ENCODE results near the gene RHBDF2. TPM values are rescaled to one million over a fixed set of nuclear protein-coding genes. Genes with fewer than 3 reads are reported as not detected.
"Not testable (repeated sequence)": the region's sequence is repeated elsewhere in the genome, so short reads cannot be mapped to it uniquely, and the experiment has no call there.

The RHBDF2 gene
- total RNA-seq, 4 donors from 2014 or later, result 45.9 to 82.6 (median 52.6) TPM

- Histone ChIP-seq H3K4me3 (peak overlapping the region; percentile 5), H3K27ac (peak overlapping the region; percentile 94), H3K27me3 (no peaks in the 10 kb centered on the region), H3K9me3 (no peaks in the 10 kb centered on the region), H3K36me3 (no peaks in the 10 kb centered on the region), H3K4me1 (peaks cover 66% of the 10 kb centered on the region)
- DNase-seq (ENCODE audit: low spot score in 2 of 2), result no peak
- TF ChIP-seq POLR2A (IDR thresholded peaks at IDR 0.05) (no peak), CTCF (IDR thresholded peaks at IDR 0.05) (no peak), EP300 (IDR thresholded peaks at IDR 0.05) (no peak), POLR2AphosphoS5 (IDR thresholded peaks at IDR 0.05) (no peak)
- WGBS, result 82% methylated on average over 15 of the region's 15 CpGs
Observed at GRCh38 chr17:76528156-76528527, 26.9 kb upstream of the RHBDF2 start.

GRCh38 chr17:76527430-76528111, 26.3 kb upstream of the RHBDF2 start:
- peak overlapping the region; percentile 5 for H3K4me3 ChIP-seq
- WGBS, result 43% methylated on average over 13 of the region's 26 CpGs
- H3K27ac ChIP-seq, result peak overlapping the region; percentile 94

GRCh38 chr17:76527016-76527415, 25.8 kb upstream of the RHBDF2 start:
- peak overlapping the region; percentile 94 for H3K27ac ChIP-seq
- H3K27me3 ChIP-seq; H3K4me3 ChIP-seq; DNase-seq (ENCODE audit: low spot score in 2 of 2); H3K36me3 ChIP-seq; H3K9me3 ChIP-seq: not testable (repeated sequence)
- WGBS, result 73% methylated on average over 9 of the region's 9 CpGs
- peaks cover 69% of the 10 kb centered on the region for H3K4me1 ChIP-seq

More at GRCh38 chr17:76527430-76528111, 26.3 kb upstream of the RHBDF2 start:
- Histone ChIP-seq H3K4me1 (peaks cover 69% of the 10 kb centered on the region), H3K36me3 (no peaks in the 10 kb centered on the region), H3K9me3 (no peaks in the 10 kb centered on the region), H3K27me3 (no peaks in the 10 kb centered on the region)
- DNase-seq (ENCODE audit: low spot score in 2 of 2), result no peak
- TF ChIP-seq EP300 (IDR thresholded peaks at IDR 0.05), result no peak
- TF ChIP-seq CTCF (IDR thresholded peaks at IDR 0.05), result peak in 1 of 2 donors; percentile 22
- TF ChIP-seq POLR2A (IDR thresholded peaks at IDR 0.05), result no peak
- peak in 2 of 3 donors; percentile 12 to 52 for TF ChIP-seq POLR2AphosphoS5 (IDR thresholded peaks at IDR 0.05)

- not testable (repeated sequence) for H3K9me3 ChIP-seq; DNase-seq (ENCODE audit: low spot score in 2 of 2); H3K27ac ChIP-seq; H3K4me3 ChIP-seq; H3K36me3 ChIP-seq; H3K27me3 ChIP-seq
- 93% methylated on average over 8 of the region's 8 CpGs for WGBS
- H3K4me1 ChIP-seq, result peaks cover 57% of the 10 kb centered on the region
Observed at GRCh38 chr17:76525513-76525833, 24.2 kb upstream of the RHBDF2 start.

- no peak for DNase-seq (ENCODE audit: low spot score in 2 of 2)
- no peaks in the 10 kb centered on the region for H3K27me3 ChIP-seq
- H3K4me1 ChIP-seq, result peaks cover 51% of the 10 kb centered on the region
- no peaks in the 10 kb centered on the region for H3K9me3 ChIP-seq
- H3K36me3 ChIP-seq, result no peaks in the 10 kb centered on the region
- no peak overlapping the region for H3K4me3 ChIP-seq
- no peak overlapping the region for H3K27ac ChIP-seq
- 50% methylated on average over 25 of the region's 25 CpGs for WGBS
- TF ChIP-seq CTCF (IDR thresholded peaks at IDR 0.05) (no peak), EP300 (IDR thresholded peaks at IDR 0.05) (no peak), POLR2A (IDR thresholded peaks at IDR 0.05) (no peak), POLR2AphosphoS5 (IDR thresholded peaks at IDR 0.05) (no peak)
Observed at GRCh38 chr17:76524598-76525512, 23.6 kb upstream of the RHBDF2 start.

Data from suprapubic skin (tissue), 4 donors.